ENCODE measurements around the gene NR3C2. TPM values are rescaled to one million over a fixed set of nuclear protein-coding genes. Genes with fewer than 3 reads are reported as not detected.

NR3C2 gene
- total and polyA plus RNA-seq, 2 experiments from 2014 or later = 1.2 to 3.0 TPM

- H3K27ac Mint-ChIP-seq = no peak overlapping the region
- no peaks in the 10 kb centered on the region; the same call in 2 of the 3 replicates for H3K36me3 Mint-ChIP-seq (ENCODE audit: low read depth)
- Histone ChIP-seq H3K9me2 (ENCODE audit: insufficient read depth) (peaks cover 5% of the 10 kb centered on the region; the same call in 1 of the 2 replicates), H3F3A (replicated peaks; ENCODE audit: low read depth) (no peaks in the 10 kb centered on the region), H3K4me1 (ENCODE audit: insufficient read depth) (no peaks in the 10 kb centered on the region; the same call in 1 of the 2 replicates), H3K4me3 (no peak overlapping the region), H3K79me2 (replicated peaks; ENCODE audit: insufficient read depth) (no peaks in the 10 kb centered on the region), H3K27me3 (ENCODE audit: insufficient read depth) (no peaks in the 10 kb centered on the region), H4K20me1 (replicated peaks; ENCODE audit: insufficient read depth) (no peaks in the 10 kb centered on the region), H3K4me2 (no peak overlapping the region), H2AFZ (no peak overlapping the region), H3K27ac (ENCODE audit: low read depth) (no peak overlapping the region), H3K36me3 (ENCODE audit: insufficient read depth) (no peaks in the 10 kb centered on the region)
- H3K4me1 Mint-ChIP-seq = peaks cover 6% of the 10 kb centered on the region; the same call in 2 of the 3 replicates
- no peak overlapping the region for H3K4me3 Mint-ChIP-seq
- no peaks in the 10 kb centered on the region for H3K9me3 Mint-ChIP-seq
- ATAC-seq (no peak), DNase-seq (ENCODE audit: low spot score) (no peak)
- peaks cover 6% of the 10 kb centered on the region for H3K27me3 Mint-ChIP-seq (ENCODE audit: insufficient read depth, low read depth, poor library complexity)
- TF ChIP-seq ZNF114 (CRISPR knock-in tag; IDR thresholded peaks at IDR 0.05) (no peak), ETS1 (IDR thresholded peaks at IDR 0.05) (no peak), STAT1 (IDR thresholded peaks at IDR 0.05; ENCODE audit: unreplicated experiment) (no peak), CTCF (conservative IDR thresholded peaks at IDR 0.05; ENCODE audit: low read depth in 2 of 2) (no peak), ZNF331 (CRISPR knock-in tag; IDR thresholded peaks at IDR 0.05; ENCODE audit: low read depth) (no peak), CREB1 (CRISPR knock-in tag; IDR thresholded peaks at IDR 0.05; ENCODE audit: low read depth) (no peak), POLR2AphosphoS5 (IDR thresholded peaks at IDR 0.05; ENCODE audit: low read depth) (no peak), NANOG (IDR thresholded peaks at IDR 0.05; ENCODE audit: borderline replicate concordance) (no peak), JUNB (IDR thresholded peaks at IDR 0.05; ENCODE audit: unreplicated experiment) (no peak)
- TF ChIP-seq, protein P1, sequence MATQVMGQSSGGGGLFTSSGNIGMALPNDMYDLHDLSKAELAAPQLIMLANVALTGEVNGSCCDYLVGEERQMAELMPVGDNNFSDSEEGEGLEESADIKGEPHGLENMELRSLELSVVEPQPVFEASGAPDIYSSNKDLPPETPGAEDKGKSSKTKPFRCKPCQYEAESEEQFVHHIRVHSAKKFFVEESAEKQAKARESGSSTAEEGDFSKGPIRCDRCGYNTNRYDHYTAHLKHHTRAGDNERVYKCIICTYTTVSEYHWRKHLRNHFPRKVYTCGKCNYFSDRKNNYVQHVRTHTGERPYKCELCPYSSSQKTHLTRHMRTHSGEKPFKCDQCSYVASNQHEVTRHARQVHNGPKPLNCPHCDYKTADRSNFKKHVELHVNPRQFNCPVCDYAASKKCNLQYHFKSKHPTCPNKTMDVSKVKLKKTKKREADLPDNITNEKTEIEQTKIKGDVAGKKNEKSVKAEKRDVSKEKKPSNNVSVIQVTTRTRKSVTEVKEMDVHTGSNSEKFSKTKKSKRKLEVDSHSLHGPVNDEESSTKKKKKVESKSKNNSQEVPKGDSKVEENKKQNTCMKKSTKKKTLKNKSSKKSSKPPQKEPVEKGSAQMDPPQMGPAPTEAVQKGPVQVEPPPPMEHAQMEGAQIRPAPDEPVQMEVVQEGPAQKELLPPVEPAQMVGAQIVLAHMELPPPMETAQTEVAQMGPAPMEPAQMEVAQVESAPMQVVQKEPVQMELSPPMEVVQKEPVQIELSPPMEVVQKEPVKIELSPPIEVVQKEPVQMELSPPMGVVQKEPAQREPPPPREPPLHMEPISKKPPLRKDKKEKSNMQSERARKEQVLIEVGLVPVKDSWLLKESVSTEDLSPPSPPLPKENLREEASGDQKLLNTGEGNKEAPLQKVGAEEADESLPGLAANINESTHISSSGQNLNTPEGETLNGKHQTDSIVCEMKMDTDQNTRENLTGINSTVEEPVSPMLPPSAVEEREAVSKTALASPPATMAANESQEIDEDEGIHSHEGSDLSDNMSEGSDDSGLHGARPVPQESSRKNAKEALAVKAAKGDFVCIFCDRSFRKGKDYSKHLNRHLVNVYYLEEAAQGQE (IDR thresholded peaks at IDR 0.05; ENCODE audit: unreplicated experiment) = no peak
Observed at GRCh38 chr4:148143174-148143573, 299.0 kb downstream of the NR3C2 start.
